ENCODE results near the gene BTF3. TPM values are rescaled to one million over a fixed set of nuclear protein-coding genes. Genes with fewer than 3 reads are reported as not detected.
A peak's percentile ranks its signal among the peaks of the same experiment; 100 is the strongest.

Gene BTF3
- total and polyA plus RNA-seq, 9 of the 15 experiments (the other 6 are each of a cell fraction or from before 2014, with no cell fraction given), result 534 to 1,637 (median 848) TPM

DNA sequence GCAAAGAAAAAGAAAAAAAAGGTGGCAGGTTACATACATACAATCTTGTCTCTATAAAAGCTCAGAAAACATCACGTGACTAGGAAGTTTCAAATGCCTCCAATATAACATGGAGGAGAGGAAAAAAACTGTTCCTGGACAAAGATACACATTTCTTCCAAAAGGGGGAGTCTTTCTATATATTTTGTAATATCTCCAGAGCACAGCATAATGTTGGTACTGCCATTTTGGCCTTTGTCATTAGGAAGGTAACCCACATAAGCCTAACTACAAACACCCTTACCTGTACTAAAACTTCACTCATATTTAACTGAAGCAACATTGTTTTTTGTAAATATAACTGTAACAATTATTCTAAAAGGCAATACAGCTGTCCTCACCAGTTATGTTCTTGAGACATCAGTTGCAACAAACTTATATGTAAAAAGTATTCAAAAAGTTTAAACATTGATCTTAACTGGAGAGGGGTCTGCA is 1.2 kb upstream of the BTF3 start (continued):
- TF ChIP-seq, protein P1, sequence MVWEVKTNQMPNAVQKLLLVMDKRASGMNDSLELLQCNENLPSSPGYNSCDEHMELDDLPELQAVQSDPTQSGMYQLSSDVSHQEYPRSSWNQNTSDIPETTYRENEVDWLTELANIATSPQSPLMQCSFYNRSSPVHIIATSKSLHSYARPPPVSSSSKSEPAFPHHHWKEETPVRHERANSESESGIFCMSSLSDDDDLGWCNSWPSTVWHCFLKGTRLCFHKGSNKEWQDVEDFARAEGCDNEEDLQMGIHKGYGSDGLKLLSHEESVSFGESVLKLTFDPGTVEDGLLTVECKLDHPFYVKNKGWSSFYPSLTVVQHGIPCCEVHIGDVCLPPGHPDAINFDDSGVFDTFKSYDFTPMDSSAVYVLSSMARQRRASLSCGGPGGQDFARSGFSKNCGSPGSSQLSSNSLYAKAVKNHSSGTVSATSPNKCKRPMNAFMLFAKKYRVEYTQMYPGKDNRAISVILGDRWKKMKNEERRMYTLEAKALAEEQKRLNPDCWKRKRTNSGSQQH (CRISPR knock-in tag; IDR thresholded peaks at IDR 0.05), result no peak
- TF ChIP-seq MTA2 (IDR thresholded peaks at IDR 0.05; ENCODE audit: low read depth), result no peak
- TF ChIP-seq NONO (IDR thresholded peaks at IDR 0.05; ENCODE audit: low read depth in 2 of 2, low read length in 1 of 2), result 0 out of 4 replicates have a peak, but pooled peaks of 1 of the 2 experiments have one; percentile 24
- TF ChIP-seq, protein P2, sequence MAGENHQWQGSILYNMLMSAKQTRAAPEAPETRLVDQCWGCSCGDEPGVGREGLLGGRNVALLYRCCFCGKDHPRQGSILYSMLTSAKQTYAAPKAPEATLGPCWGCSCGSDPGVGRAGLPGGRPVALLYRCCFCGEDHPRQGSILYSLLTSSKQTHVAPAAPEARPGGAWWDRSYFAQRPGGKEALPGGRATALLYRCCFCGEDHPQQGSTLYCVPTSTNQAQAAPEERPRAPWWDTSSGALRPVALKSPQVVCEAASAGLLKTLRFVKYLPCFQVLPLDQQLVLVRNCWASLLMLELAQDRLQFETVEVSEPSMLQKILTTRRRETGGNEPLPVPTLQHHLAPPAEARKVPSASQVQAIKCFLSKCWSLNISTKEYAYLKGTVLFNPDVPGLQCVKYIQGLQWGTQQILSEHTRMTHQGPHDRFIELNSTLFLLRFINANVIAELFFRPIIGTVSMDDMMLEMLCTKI (IDR thresholded peaks at IDR 0.05; ENCODE audit: partially characterized antibody), result no peak
- TF ChIP-seq SIN3B (IDR thresholded peaks at IDR 0.05; ENCODE audit: low read depth), result no peak
- no peak for TF ChIP-seq ZBED1 (IDR thresholded peaks at IDR 0.05)
- TF ChIP-seq HOXB6 (CRISPR knock-in tag; IDR thresholded peaks at IDR 0.05; ENCODE audit: borderline replicate concordance), result no peak
- TF ChIP-seq CCAR2 (IDR thresholded peaks at IDR 0.05; ENCODE audit: low read depth, low read length), result no peak
- TF ChIP-seq BRCA1 (IDR thresholded peaks at IDR 0.05), result no peak
- no peak for TF ChIP-seq BRCA1 (CRISPR knock-in tag; IDR thresholded peaks at IDR 0.05)
- no peak for TF ChIP-seq SRF (CRISPR knock-in tag; IDR thresholded peaks at IDR 0.05)
- TF ChIP-seq NR1H2 (CRISPR knock-in tag; IDR thresholded peaks at IDR 0.05), result no peak
- no peak for TF ChIP-seq FOS (IDR thresholded peaks at IDR 0.05; ENCODE audit: extremely low read depth, insufficient read length)
- TF ChIP-seq POLR2B (IDR thresholded peaks at IDR 0.05; ENCODE audit: low read depth, partially characterized antibody), result no peak
- TF ChIP-seq FIP1L1 (IDR thresholded peaks at IDR 0.05; ENCODE audit: low read depth, low read length, poor library complexity, severe bottlenecking), result no peak
- TF ChIP-seq, protein P3, sequence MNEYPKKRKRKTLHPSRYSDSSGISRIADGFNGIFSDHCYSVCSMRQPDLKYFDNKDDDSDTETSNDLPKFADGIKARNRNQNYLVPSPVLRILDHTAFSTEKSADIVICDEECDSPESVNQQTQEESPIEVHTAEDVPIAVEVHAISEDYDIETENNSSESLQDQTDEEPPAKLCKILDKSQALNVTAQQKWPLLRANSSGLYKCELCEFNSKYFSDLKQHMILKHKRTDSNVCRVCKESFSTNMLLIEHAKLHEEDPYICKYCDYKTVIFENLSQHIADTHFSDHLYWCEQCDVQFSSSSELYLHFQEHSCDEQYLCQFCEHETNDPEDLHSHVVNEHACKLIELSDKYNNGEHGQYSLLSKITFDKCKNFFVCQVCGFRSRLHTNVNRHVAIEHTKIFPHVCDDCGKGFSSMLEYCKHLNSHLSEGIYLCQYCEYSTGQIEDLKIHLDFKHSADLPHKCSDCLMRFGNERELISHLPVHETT (CRISPR knock-in tag; conservative IDR thresholded peaks at IDR 0.05 in 1 of 2, IDR thresholded peaks at IDR 0.05 in 1 of 2), result no peak
- peak in 1 of 2 experiments; percentile 30; a peak in 3 of 4 replicates for TF ChIP-seq RAD21 (CRISPR knock-in tag; conservative IDR thresholded peaks at IDR 0.05 in 1 of 2, IDR thresholded peaks at IDR 0.05 in 1 of 2)
- no peak for TF ChIP-seq ZFP30 (CRISPR knock-in tag; IDR thresholded peaks at IDR 0.05; ENCODE audit: borderline replicate concordance)
- no peak for TF ChIP-seq L3MBTL2 (IDR thresholded peaks at IDR 0.05)
- no peak for TF ChIP-seq PPARD (CRISPR knock-in tag; IDR thresholded peaks at IDR 0.05)
- TF ChIP-seq KAT2B (IDR thresholded peaks at IDR 0.05; ENCODE audit: low read depth, low read length), result no peak
- TF ChIP-seq, protein P4, sequence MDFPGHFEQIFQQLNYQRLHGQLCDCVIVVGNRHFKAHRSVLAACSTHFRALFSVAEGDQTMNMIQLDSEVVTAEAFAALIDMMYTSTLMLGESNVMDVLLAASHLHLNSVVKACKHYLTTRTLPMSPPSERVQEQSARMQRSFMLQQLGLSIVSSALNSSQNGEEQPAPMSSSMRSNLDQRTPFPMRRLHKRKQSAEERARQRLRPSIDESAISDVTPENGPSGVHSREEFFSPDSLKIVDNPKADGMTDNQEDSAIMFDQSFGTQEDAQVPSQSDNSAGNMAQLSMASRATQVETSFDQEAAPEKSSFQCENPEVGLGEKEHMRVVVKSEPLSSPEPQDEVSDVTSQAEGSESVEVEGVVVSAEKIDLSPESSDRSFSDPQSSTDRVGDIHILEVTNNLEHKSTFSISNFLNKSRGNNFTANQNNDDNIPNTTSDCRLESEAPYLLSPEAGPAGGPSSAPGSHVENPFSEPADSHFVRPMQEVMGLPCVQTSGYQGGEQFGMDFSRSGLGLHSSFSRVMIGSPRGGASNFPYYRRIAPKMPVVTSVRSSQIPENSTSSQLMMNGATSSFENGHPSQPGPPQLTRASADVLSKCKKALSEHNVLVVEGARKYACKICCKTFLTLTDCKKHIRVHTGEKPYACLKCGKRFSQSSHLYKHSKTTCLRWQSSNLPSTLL (IDR thresholded peaks at IDR 0.05), result no peak
